SJSA1 (cell line): Measurements from ENCODE around the gene ATXN7L3. TPM values are rescaled to one million over a fixed set of nuclear protein-coding genes. Genes with fewer than 3 reads are reported as not detected.

Experiments used
- DNase-seq, 2 experiments: peaks; one replicate each; pipeline ENCODE4 v3.0.0-alpha.2; 2015 to 2020; ENCODE audit warnings: low spot score in 2 of 2, low read depth in 1 of 2
- H3K27ac ChIP-seq: fragments of 250-450 bp; sonication (Bioruptor Pico); 2 replicates; pipeline ENCODE4 v1.5.1; 2020; ENCODE audit warnings: mild to moderate bottlenecking, moderate library complexity
- H3K27me3 ChIP-seq: fragments of 250-450 bp; sonication (Bioruptor Pico); replicated peaks from 2 replicates; pipeline ENCODE4 v1.5.1; 2020; ENCODE audit warnings: mild to moderate bottlenecking, moderate library complexity
- H3K36me3 ChIP-seq: fragments of 250-450 bp; sonication (Bioruptor Pico); 2 replicates; pipeline ENCODE4 v1.5.1; 2020; ENCODE audit warnings: mild to moderate bottlenecking
- H3K4me1 ChIP-seq: fragments of 250-450 bp; sonication (Bioruptor Pico); replicated peaks from 2 replicates; pipeline ENCODE4 v1.6.1; 2021; ENCODE audit warnings: mild to moderate bottlenecking
- H3K4me3 ChIP-seq: fragments of 250-450 bp; sonication (Bioruptor Pico); 2 replicates; pipeline ENCODE4 v1.5.1; 2020; ENCODE audit warnings: mild to moderate bottlenecking
- H3K9me3 ChIP-seq: fragments of 250-450 bp; sonication (Bioruptor Pico); replicated peaks from 2 replicates; pipeline ENCODE4 v1.5.1; 2020; ENCODE audit warnings: mild to moderate bottlenecking
- total RNA-seq: library from RNA; depleted of rRNA; stranded (reverse); fragments of >200 nt; shearing (Covaris generic); gene quantifications from 2 replicates; pipeline ENCODE4 v1.2.3, GENCODE V29; 2014

The ATXN7L3 gene
- total RNA-seq, 1 experiment from 2014 or later = 62.6 TPM

DNA sequence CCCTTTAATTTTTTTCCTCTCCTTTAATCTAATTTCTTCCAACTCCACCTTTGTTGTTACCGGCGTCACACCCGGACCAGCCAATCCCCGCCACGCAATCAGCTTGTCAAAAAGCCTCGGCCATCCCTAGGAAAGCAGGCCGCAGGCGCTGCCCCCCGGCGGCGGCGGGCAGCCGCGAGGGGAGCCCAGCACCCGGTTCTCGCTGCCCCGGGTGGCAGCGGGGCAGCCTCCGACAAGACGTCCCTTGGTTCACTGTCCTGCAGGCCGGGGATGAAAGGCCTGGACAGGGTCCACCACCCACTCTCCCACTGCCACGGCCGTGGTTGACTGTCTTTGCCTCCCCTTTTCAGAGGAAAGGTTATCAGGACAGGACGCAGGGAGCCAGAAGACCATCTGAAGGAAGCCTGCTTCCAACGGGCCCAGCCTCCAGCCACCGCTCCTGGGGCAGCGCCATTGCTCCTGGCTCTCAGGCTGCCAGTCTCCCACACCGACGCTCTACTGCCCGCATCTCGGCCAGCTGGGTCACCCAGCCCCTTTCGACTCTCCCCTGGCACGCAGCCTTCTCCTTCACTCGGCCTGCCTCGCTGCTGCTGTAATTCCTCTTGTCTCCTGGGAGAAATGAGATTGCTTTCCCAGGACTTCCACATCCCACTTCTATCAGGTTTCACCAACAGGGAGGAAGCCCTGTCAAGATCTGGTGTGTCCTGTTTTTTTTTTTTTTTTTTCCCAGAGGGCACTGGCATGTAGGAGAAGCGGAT, 22.6 kb upstream of the ATXN7L3 start:
- Histone ChIP-seq H3K4me3 (peak overlapping the region; percentile 100), H3K9me3 (peaks cover 5% of the 10 kb centered on the region), H3K27ac (peak overlapping the region; percentile 11; the same call in 1 of the 2 replicates), H3K4me1 (peaks cover 24% of the 10 kb centered on the region), H3K27me3 (no peaks in the 10 kb centered on the region), H3K36me3 (peaks cover 20% of the 10 kb centered on the region)
- DNase-seq = peak; percentile 85

DNA sequence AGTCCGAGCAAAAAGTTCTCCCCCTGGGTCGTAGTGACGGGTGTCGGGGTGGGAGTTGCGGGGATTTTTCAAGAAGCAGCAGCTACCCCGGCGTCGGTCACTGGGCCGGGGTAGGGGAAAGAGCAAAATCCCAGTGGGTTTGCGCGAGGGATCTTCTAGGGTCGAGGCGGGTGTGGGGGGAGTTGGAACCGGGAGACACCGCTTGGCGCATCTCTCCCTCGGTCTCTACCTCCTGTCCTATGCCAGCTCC, 22.1 kb upstream of the ATXN7L3 start:
- Histone ChIP-seq H3K27me3 (no peaks in the 10 kb centered on the region), H3K27ac (0 out of 2 replicates have a peak overlapping the region, but pooled peaks have one; percentile 11), H3K36me3 (peaks cover 25% of the 10 kb centered on the region), H3K4me3 (peak overlapping the region; percentile 100), H3K9me3 (peaks cover 5% of the 10 kb centered on the region), H3K4me1 (peaks cover 24% of the 10 kb centered on the region)
- DNase-seq = no peak

DNA sequence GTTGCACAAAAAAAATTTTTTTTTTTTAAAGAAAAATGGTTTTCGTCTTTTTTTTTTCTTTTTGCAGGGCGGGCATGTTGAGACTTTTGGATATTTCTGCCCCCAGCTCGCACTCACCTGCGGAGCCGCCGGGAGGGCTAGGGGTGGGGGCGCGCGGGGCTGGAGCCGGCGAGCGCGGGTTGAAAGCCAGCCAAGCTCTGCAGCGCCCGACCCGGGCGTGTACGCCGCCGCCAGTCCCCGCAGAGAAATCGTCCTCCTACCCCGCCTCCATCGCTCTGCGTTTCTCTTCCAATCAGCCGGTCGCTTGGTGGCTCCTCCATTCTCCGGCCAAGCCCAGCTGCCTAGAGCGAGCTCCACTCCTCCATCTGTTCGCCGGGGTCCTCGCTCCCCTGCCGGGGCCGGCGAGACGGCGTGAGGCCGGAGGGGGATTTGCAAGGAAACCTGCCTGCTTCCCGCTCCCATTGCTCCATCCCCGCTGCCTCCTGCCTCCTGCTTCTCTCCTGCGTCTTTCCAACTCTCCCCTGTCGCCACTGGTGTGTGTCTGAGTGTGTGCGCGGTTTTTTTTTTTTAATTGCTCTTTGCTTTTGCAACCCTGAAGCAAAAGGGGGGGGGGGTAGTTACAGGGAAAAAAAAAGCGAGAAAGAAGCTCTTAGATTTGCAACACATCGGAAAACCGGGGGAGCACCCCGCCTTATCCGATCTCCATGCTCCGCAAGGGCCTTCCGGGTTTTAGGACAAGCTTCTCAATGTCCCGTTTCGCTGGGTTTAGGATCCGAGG, 21.6 kb upstream of the ATXN7L3 start:
- DNase-seq = peak; percentile 78 to 82
- H3K4me3 ChIP-seq = peak overlapping the region; percentile 100

DNA sequence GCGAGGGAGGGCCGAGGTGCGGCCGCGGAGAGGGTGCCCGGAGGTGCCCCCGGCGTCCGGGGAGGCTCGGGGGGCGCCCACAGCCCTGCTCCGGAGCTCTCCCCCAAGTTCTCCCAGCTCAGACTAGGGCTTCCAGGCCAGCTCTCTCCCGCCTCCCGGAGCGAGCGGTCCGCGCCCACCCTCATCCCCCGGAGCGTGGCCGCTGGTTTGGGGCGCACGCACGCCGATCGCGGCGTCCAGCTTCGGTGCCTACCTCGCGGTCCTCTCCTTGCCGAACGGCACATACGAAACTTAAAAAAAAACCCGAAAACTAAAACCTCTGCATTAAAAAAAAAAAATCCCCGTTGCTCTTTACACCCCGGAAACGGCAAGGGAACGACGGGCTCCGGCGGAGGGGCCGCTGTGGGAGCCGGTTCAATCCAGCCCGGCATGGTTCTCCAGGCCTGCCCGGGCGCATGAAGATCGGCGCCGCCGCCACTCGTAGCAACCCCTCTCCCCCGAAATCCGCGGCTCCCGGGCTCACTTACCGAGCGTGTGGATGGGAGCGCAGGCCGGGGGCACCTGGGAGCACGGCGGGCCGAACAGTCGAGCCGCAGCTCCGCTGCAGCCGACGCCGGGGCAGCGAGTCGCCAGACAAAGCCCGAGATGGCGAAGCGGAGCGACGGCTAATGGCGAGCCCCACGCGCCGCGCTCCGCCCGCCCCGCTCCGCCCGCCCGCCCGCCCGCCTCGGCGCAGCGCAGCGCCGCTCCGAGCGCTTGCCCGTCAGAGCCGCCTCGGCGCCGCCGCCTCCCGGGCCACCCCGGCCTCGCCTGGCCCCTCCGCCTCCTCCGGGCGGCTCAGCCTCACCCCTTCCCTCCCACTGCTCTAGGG, 20.8 kb upstream of the ATXN7L3 start:
- H3K36me3 ChIP-seq = peaks cover 39% of the 10 kb centered on the region
- H3K27ac ChIP-seq = peak overlapping the region; percentile 67
- DNase-seq = peak in 1 of 2 experiments; percentile 76
- H3K9me3 ChIP-seq = peaks cover 5% of the 10 kb centered on the region
- peaks cover 24% of the 10 kb centered on the region for H3K4me1 ChIP-seq
- no peaks in the 10 kb centered on the region for H3K27me3 ChIP-seq
- H3K4me3 ChIP-seq = peak overlapping the region; percentile 100

More for the DNA sequence above, 21.6 kb upstream of the ATXN7L3 start:
- Histone ChIP-seq H3K27ac (0 out of 2 replicates have a peak overlapping the region, but pooled peaks have one; percentile 11), H3K27me3 (no peaks in the 10 kb centered on the region), H3K4me1 (peaks cover 24% of the 10 kb centered on the region), H3K36me3 (peaks cover 30% of the 10 kb centered on the region), H3K9me3 (peaks cover 5% of the 10 kb centered on the region)

DNA sequence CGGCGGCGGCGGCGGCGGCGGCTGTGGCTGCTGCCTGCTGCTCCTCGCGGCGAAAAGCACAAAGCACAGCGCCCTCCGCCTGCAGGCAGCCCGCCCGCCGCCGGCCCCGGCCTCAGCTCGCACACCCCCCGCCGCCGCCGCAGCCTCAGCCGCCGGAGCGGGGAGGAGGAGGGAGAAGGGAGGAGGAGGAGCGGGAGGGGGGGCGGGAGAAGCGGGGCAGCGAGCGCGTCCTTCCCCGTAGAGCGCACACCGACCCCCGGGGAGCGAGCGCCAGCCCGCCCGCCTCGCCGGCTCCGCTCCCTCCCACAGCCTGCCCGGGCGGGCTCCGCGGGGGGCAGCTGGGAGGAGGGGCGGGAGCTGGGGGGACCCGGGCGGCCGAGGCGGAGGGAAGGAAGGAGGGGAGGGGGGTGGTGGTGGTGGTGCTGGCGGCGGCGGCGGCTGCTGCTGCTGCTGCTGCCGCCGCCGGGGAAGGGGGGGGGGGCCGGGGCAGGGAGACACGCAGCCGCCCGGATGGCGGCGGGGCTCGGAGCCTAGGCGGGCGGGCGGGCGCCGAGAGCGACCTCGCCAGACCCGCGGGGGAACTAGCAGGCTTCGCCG, 20.0 kb upstream of the ATXN7L3 start, which contains the start of gene UBTF:
Gene UBTF, minus strand, starts transcription at position 60 of the 597 bp plus-strand sequence. CDS start 1,446 bp downstream, outside the sequence.
- peaks cover 5% of the 10 kb centered on the region for H3K9me3 ChIP-seq
- DNase-seq = peak in 1 of 2 experiments; percentile 91
- H3K27me3 ChIP-seq = no peaks in the 10 kb centered on the region
- peaks cover 46% of the 10 kb centered on the region for H3K36me3 ChIP-seq
- H3K4me1 ChIP-seq = peaks cover 24% of the 10 kb centered on the region
- peak within 1 kb of the TSS; percentile 100 for H3K4me3 ChIP-seq
- H3K27ac ChIP-seq = peak within 1 kb of the TSS; percentile 95

DNA sequence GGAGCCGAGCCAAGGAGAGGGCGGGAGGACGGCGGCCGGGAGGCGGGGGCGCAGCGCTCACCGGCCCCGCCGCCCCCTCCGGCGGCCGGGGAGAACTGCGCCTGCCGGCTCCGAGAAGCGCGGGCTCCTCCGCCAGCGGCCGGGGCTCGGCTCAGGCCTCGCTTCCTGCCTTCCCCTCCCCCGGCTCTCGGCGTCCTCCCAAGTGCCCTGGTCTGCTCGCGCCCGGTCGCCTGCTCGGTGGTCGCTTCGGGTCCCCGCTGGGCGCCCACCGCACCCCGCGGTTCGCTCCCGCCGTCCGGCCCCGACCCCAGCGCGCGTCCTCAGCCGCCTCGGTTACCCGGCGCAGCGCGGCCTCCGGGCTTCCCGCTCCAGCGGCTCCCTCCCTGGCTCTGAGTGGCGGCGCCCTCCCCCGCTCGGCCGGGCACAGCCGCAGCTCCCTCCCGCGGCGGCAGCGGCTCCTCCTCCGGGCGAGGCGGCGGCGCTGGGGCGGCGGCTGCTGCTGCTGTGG, 19.5 kb upstream of the ATXN7L3 start:
- peak; percentile 78 to 81 for DNase-seq
- Histone ChIP-seq H3K9me3 (peaks cover 5% of the 10 kb centered on the region), H3K4me3 (peak overlapping the region; percentile 100), H3K4me1 (peaks cover 24% of the 10 kb centered on the region), H3K27ac (peak overlapping the region; percentile 95), H3K27me3 (no peaks in the 10 kb centered on the region), H3K36me3 (peaks cover 52% of the 10 kb centered on the region)

DNA sequence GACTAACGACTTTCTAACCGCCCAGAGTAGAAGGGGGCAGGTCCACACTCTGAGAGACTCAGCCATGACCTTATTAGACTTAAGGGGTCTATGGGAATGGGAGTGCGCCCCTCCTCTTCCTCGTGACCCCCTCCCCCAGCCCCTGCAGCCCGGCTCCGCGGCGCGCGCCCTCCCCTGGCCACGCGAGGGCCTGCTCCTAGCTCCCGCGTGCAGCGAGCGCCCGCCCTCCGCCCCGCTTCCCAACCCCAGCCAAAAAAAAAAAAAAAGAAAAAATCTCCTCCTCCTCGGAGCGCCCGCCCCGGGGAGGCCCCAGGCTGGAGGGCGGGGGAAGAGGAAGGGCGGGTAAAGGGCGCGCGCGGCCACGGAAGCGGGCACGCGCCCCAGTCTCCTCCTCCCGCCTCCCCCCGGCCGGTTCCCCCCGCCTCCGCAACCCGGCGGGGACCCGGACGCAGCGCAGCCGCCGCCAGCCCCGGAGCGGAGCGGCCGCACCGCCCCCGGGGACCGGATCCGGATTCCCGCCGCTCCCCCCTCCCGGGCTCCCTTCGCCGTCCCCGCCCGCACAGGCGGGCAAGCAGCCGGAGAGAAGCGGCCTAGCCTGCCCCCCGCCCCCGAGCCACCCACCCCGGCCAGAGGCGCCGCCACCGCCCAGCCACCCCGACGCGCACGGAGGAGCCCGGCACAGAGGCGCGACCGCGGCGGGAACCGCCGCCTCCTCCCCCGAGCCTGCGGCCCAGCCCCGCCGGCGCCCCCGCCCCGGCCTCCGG, 18.8 kb upstream of the ATXN7L3 start:
- H3K27me3 ChIP-seq = no peaks in the 10 kb centered on the region
- H3K9me3 ChIP-seq = peaks cover 5% of the 10 kb centered on the region
- DNase-seq = peak; percentile 92 to 99
- peak overlapping the region; percentile 95 for H3K27ac ChIP-seq
- H3K4me3 ChIP-seq = peak overlapping the region; percentile 100
- peaks cover 24% of the 10 kb centered on the region for H3K4me1 ChIP-seq
- peaks cover 58% of the 10 kb centered on the region for H3K36me3 ChIP-seq

DNA sequence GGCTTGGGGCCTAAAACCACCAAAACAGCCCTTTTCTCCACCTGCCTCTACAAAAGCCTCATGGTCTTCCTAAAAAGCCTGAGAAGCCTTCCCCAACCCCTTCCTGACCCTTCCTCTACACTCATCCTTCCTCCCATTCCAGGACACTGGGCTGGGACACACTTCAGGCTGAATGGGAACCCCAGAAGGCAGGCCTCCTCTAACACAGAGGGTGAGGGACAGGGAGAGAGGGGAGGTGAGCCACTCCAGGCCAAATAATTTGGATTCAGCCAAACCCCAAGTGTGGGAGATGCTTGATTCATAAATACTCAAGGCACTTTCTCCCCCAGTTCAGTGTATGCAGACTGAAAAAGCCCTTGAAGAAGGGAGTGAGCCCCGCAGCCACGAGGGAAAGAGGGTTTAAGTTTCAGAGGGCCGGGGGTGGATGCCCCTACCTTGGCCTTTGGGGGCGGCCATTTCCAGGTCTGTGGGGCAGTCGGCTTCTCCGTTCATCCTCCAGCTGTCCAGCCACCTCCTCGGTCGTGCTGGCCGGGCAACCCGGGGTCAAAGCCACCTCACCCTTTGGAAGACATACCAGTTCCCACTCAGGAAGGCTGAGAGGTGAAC, 18.2 kb upstream of the ATXN7L3 start:
- Histone ChIP-seq H3K9me3 (peaks cover 5% of the 10 kb centered on the region), H3K36me3 (peaks cover 65% of the 10 kb centered on the region), H3K27me3 (no peaks in the 10 kb centered on the region), H3K4me1 (peaks cover 22% of the 10 kb centered on the region), H3K27ac (peak overlapping the region; percentile 32), H3K4me3 (peak overlapping the region; percentile 100)
- DNase-seq = no peak

DNA sequence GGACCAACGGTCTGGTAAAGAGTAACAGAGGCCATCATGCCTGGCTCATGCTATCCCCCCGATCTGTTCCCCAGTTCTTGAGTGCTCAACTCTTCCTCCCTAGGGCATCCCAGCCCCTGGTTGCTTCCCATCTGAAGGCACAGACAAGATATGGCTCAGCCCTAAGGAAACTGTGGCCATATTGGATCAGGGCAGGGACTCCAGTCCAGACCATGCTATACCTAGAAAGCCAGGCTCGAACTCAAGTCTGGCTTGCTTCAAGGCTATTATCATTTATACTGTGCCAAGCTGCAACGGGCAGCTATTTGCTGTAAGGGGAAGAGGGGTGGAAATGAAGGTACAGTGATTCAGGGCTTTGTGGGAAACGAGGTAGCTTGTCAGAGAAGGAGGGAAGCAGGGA, 17.0 kb upstream of the ATXN7L3 start:
- no peak for DNase-seq
- Histone ChIP-seq H3K9me3 (peaks cover 5% of the 10 kb centered on the region), H3K4me3 (no peak overlapping the region), H3K27ac (no peak overlapping the region), H3K36me3 (peaks cover 70% of the 10 kb centered on the region), H3K27me3 (no peaks in the 10 kb centered on the region), H3K4me1 (peaks cover 14% of the 10 kb centered on the region)

DNA sequence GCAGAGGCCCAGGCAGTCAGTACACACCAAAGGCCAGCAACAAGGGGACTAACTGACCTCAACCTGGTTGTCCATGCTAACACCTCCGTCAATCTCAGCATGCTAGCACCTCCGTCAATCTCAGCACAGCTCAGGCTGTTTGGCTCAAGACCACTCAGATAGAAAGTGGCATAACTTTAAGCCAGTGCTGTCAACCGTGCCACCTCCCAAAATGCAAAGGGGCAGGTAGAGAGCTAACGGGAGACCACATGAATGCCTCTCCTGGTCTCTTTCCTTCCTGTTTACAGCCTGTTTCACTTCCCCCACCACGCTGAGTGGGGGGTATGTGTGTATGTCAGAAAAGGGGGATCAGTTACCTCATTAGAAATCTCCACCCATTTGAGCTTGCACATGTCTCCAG, 16.5 kb upstream of the ATXN7L3 start:
- Histone ChIP-seq H3K9me3 (peaks cover 5% of the 10 kb centered on the region), H3K4me3 (no peak overlapping the region), H3K27me3 (no peaks in the 10 kb centered on the region), H3K36me3 (peaks cover 75% of the 10 kb centered on the region), H3K27ac (no peak overlapping the region), H3K4me1 (peaks cover 14% of the 10 kb centered on the region)
- DNase-seq = no peak

DNA sequence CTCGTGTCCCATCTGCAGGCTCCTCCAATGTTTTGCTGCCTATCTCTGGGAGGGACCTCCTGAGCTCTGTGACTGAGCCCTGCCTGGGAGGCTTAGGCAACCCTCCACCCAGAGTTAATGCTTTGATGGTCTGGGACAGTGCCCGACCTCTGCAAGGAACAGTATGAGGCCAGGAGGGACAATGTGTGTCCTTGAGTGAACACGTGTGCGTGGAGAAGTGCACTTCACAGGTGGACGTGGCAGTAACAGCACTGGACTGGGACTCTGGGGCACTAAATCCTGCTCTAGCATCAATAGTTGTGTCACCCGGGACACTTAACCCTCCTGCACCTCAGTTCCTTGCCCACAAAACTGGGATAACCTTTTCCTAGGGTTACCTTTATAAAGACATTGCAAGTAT, 15.2 kb upstream of the ATXN7L3 start:
- Histone ChIP-seq H3K36me3 (peaks cover 85% of the 10 kb centered on the region), H3K27ac (no peak overlapping the region), H3K27me3 (no peaks in the 10 kb centered on the region), H3K9me3 (peaks cover 5% of the 10 kb centered on the region), H3K4me1 (peaks cover 24% of the 10 kb centered on the region), H3K4me3 (no peak overlapping the region)
- no peak for DNase-seq

DNA sequence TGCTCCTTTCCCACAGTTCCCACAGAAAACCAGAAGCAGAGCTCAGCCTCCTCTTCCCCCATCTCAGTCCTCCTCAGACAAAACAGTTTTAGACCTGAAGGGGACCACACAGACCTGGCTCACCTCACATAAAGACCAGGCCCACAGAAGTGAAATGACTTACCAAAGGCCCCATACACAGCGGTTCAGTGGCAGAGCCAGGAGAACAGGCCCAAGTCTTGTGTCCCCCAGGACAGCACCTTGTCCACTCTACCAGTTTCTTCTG, 14.5 kb upstream of the ATXN7L3 start:
- peaks cover 89% of the 10 kb centered on the region for H3K36me3 ChIP-seq

More for the DNA sequence above, 14.5 kb upstream of the ATXN7L3 start:
- DNase-seq = no peak
- Histone ChIP-seq H3K27ac (no peak overlapping the region), H3K9me3 (peaks cover 2% of the 10 kb centered on the region), H3K27me3 (no peaks in the 10 kb centered on the region), H3K4me3 (no peak overlapping the region), H3K4me1 (peaks cover 21% of the 10 kb centered on the region)
